Tibial nerve (tissue), 4 donors: ENCODE measurements around the gene TP53AIP1.

Experiments
- CTCF ChIP-seq, 5 experiments: fragments of 200-600 bp in 3 of 5; fragments of 450-650 bp in 2 of 5; sonication (generic) in 3 of 5; IDR thresholded peaks; one replicate each; pipeline ENCODE4 v1.5.1; 2016 to 2019; ENCODE audit warnings: antibody characterized with exemption in 5 of 5, mild to moderate bottlenecking in 3 of 5, moderate library complexity in 2 of 5
- EP300 ChIP-seq, 2 donors: sonication (generic); formaldehyde crosslinking; IDR thresholded peaks; one replicate each; pipeline ENCODE4 v1.6.1; 2017; ENCODE audit warnings: antibody characterized with exemption in 2 of 2, mild to moderate bottlenecking in 1 of 2

DNA sequence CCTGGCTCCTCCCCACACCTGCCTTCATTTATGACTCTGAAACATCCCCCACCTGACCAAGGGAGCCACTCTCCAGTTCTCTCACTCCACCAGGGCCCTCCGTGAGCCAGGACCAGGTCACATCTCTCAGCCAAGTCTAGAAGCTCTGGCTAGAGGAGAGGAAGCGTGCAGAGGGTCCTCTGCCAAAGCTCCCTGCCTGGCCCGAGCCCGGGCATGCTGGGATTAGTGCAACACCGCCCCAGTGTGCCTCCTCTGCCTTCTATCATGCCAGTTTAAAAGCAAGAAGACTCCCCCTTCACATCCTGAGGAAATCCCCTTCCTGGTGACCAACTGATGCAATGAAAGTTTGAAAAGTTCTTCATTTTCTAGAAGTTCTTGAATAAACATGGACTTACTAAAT lies 23.5 kb downstream of the TP53AIP1 start:
- TF ChIP-seq CTCF (IDR thresholded peaks at IDR 0.05) (no peak), EP300 (IDR thresholded peaks at IDR 0.05) (no peak)
